ENCODE results near the gene AP1S2.

AP1S2 gene

GRCh38 chrX:15804563-15804962 is 50.0 kb downstream of the AP1S2 start:
- no peak for DNase-seq (ENCODE audit: low spot score)

GRCh38 chrX:15797707-15798106 is 56.9 kb downstream of the AP1S2 start:
- DNase-seq (ENCODE audit: low spot score), result no peak

GRCh38 chrX:15790769-15791290 is 63.8 kb downstream of the AP1S2 start:
- peak; percentile 6 for DNase-seq (ENCODE audit: low spot score)

GRCh38 chrX:15789979-15790768 is 64.4 kb downstream of the AP1S2 start, which contains the start of gene ZRSR2:
ZRSR2 (plus strand) TSS chrX:15790484; CDS start chrX:15790496, 12 bp downstream.
- DNase-seq (ENCODE audit: low spot score), result peak; percentile 92

GRCh38 chrX:15786915-15787314 is 67.7 kb downstream of the AP1S2 start:
- no peak for DNase-seq (ENCODE audit: low spot score)

GRCh38 chrX:15785176-15785750 is 69.3 kb downstream of the AP1S2 start:
- no peak for DNase-seq (ENCODE audit: low spot score)

- DNase-seq (ENCODE audit: low spot score), result no peak
These were observed 72.5 kb downstream of the AP1S2 start for GRCh38 chrX:15781961-15782699.

All from AG20443 (cell line).